HG03095 (cell line): ENCODE data around the gene MTFR2.

Experiments used
- ATAC-seq: cut with Tn5 transposase; IDR thresholded peaks from one replicate; pipeline ENCODE4 v1.9.1; 2021; ENCODE audit warnings: moderate library complexity; ENCODE audit not compliant: unreplicated experiment

The MTFR2 gene

DNA sequence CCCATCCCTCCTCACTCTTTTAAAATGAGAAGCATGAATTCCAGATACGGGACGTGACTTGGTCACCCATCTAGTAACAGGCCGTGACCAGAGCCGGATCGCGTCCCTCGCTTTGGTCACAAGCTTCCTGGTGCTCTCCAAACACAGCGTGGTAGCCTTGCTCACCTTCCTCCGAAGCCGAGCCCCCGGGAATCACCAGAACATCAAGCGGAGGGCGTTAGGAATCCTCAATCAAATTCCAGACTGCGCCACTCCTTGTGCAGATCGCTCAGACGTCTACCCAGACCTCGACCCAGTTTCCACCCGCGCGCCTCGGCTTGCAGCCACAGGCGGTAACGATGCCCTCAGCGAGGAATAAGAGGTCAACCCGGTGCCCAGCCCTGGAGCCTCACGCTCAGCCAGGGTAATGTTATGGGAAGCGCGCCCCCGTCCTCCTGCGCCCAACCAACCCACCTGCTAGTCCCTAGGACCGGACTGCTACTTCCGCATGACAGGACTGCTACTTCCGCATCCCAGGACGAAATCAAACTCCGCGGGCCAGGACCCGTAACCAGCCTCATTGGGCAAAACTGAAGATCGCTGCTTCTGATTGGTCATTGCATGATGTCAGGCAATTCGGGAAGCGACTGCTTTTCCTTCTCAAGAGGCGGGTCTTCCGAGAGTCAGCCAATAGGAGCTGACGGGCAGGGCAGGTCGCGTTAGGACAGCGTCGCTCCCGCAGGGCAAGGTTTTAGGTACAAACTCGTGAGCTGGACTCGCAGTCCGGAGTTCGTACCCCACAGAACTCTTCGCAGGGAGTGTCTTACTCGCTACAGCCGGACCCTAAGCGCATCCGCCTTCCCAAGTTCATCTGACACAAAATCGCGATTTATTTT is at the start of gene MTFR2:
Gene MTFR2, minus strand, starts transcription at position 501 of the 875 bp plus-strand sequence. CDS start 1,212 bp downstream, outside the sequence.
- peak; percentile 97 for ATAC-seq

DNA sequence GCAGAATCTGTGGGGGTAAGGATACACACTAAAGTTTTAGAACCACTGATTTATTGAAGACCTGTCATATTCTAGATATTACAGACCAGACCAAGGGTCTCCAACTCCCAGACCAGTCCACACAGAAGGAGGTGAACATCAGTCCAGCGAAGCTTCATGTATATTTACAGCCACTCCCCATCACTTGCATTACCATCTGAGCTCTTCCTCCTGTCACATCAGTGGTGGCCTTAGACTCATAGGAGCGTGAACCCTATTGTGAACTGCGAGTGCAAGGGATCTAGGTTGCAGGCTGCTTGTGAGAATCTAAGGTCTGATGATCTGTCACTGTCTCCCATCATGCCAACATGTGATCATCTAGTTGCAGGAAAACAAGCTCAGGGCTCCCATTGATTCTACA is 44.5 kb upstream of the MTFR2 start:
- no peak for ATAC-seq

DNA sequence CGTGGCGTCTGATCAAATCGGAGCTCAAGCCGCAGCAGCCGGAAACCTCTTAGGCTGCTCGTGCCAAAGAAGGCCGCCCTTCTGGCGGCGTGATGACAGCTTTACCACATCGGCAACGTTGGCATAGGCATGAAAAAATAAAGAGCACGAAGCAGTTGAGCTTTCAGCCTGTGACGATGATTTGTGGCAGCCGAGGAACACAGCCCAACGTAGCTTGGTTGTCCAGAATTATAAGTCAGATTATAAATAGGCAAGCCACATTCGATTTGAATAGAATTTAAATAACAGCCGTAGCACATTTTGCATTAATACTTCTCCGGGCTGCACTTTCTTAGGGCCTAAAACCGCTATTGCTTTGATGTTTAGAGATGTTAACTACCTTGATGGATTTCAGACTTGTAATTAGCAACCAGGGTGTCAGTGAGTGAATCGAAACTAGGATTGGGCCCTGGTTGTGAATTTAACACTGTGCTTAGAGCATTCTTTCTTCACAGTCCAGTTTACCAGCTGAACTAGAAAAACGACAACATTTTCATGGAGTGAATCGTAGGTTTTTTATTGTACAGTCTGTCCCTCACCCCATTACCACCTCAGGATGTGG is 40.4 kb upstream of the MTFR2 start:
- peak; percentile 18 for ATAC-seq

DNA sequence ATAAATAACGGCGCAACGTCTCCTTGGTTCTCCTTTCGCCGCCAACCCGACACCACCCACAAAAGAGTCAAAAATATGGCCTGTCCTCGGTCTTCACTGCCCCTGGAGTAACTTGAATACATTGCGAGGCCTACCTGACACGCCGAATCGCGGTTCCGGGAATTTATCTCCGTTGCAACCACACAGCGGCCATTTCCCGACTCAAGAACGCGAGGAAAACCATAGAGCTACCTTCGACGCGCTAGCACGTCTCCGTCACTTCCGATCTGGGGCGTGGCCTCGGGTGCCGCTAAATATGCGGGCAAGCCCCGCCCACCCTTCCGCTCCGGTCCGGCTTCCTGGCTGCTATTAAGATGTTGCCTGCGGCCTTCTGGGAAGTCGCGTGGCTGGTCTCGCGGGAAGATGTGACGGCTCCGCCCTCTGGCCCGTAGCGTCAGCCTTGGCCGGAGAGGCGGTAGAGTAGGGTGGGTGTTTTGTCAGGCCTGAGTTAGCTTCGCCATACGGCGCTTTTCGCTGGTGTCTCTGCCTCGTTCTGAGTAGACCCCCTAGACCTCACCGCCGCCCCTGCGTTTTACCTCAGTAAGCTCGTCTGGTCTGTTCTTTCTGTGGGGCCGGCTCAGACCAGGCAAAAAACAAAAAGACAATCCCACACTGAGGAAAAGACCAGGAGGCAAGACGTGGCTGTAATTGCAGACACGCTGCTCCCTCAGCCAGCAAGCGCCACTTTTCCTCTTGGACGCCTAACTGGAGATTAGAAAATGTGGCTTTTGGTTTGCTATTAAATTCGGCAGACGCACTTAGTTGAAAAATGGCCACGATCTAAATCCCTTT is 39.7 kb upstream of the MTFR2 start, which contains the start of gene BCLAF1:
Gene BCLAF1, minus strand, starts transcription at position 268 of the 831 bp plus-strand sequence. CDS start 9,980 bp downstream, outside the sequence.
- peak; percentile 89 for ATAC-seq

DNA sequence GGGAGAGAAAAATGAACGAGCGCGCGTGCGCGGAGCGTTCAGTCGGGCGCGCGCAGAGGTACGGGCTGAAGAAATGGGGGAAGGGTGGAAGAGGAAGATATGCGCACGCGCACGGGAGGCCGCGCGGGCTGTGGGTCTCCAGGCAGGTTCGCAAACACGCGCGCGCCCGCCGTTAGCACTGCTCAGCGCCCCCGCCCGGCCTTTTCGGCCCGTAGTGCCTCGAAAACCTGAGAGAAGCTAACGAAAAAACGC is 39.1 kb upstream of the MTFR2 start:
- peak; percentile 44 for ATAC-seq

DNA sequence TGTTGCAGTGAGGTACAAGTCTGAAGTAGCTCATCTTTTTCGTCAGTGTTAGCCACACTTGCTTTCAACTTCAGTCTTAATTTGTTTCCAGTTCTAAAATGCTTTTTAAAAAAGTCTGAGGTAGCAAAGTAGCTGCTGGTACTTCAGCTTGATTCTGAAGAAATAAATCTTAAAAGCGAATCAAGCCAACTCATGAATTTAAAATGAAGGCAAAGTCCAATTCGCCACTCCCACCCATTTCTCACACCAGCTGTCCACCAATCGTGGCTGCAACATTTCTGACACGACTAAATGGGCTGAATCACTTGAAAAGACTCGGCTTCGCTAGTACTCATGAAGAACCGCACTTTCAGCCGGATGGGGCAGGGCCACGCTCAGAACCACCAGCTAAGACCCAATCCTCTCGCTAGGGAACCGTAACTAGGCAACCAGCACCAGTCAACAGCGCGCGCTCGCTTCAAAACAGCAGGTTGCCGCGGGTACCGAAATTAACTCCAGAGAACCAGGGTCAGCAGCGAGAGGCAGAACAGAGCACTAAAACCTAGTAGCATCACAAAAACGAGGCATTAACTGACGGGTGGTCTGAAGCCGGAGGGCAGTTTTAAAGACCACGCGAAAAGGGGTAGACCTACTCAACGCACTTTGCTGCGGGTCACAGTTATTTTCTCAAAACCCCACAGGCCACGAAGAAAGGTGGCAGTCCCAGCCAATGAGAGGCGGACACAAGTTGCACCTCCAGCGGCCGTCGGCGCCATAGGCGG is 38.6 kb upstream of the MTFR2 start:
- ATAC-seq: peak; percentile 33

DNA sequence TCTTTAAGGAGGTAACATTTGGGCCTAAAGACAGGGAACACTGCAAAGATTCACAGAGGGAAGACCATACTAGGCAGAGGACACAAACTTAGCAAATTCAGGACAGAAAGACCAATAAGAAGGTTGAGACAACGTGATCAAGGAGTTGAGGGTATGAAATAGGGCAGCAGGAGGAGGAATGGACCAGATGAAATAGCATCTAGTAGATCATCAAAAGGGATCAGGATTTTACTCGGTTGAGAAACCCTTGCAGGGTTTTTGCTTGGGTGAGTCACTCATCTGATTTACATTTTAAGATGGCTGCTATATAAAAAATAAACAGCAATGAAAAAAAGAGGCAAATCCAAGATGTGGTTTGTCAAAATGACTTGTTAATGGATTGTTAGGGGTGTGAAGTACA is 34.8 kb upstream of the MTFR2 start:
- no peak for ATAC-seq

DNA sequence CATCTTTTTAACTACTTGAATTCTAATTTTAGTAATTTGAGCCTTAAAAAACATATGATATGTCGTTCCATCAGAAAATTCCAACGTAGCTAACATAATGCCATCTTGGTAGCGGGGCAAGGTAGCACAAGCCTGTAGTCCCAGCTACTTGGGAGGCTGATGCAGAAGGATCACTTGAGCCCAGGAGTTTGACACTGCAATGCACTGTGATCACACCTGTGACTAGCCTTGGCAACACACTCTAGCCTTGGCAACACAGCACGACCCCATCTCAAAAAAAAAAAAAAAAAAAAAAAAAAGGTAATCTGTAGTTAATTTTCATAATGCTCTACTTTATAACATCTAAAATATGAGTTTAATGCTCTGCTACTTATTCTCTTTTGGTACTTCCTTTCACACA is 32.8 kb upstream of the MTFR2 start:
- no peak for ATAC-seq

DNA sequence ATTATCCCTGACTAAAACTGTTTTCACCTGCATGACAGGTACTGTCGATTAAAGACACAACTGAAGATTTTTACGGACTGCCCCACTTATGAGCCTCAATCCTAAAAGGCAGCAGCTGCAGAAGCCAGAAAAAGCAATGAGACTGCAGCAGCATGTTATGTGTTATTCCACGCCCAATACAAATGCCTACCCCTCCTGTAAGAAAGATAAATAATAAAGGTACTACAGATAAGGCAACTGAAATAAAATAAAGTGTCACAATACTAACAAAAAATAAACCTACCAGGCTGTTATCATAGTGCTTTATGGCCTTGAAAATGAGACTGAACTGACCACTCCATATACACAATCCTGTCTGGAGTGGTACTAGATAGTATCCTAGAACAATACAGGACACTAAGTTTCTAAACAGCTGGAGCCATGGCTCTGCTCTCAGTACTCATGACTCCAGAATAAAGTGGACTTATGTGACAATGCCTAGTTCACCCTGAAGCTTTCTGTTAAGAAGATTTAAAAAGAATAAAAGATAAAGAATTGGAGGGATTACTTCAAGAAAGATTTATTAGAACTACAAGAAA is 30.0 kb upstream of the MTFR2 start:
- ATAC-seq: no peak

DNA sequence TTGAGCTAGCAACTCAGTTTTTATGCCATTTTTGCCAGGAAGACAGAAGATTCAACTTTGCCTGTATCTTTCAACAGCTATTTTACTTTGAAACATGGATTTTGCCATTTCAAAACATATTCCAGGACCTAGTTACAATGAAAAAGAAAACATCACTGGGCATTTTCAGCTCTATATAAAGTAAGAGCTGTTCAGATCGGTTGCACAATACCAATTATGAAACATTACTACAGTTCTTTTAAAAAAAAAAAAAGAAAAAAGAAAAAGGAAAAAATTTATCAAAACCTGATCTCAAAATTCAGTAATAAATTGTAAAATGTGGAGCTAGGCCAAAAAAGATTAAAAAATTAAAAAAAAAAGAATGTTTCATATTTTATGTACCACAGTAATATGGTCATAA is 24.0 kb upstream of the MTFR2 start:
- ATAC-seq: no peak

DNA sequence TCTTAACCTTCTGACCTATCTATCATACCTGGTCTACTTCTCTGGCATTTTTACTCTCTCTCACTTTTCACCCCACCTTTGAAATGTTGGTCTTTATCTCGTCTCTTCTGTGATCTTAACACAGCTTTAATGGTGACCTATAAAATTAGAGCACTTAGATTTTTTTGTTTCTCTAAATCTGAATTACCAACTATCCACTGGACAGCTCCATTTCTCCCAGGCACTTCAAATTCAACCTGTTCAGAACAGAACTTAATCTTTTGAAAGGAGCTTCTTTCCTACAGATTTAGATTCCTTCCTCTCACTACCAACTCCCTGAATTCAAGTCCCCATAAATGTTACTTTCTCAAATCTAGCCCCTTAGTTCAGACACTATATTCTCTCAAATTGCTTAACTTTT is 15.0 kb upstream of the MTFR2 start:
- no peak for ATAC-seq

DNA sequence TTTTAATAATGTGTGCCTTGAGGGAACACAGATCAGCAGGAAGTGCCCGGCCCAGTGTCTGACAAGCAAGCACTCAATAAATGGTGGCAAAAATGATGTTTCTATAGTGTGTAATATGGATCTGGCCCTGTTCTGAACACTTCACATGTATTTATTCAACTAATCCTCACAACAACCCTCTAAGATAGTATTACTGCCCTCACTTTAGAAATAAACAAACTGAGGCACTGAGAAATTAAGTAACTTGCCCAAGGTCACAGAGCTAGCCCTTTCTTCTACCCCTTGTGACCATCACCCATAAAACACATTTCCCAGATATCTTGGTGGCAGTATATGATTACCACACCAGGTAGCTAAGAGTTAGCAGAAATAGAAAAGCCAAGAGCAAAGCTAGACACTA is 12.8 kb upstream of the MTFR2 start:
- no peak for ATAC-seq

DNA sequence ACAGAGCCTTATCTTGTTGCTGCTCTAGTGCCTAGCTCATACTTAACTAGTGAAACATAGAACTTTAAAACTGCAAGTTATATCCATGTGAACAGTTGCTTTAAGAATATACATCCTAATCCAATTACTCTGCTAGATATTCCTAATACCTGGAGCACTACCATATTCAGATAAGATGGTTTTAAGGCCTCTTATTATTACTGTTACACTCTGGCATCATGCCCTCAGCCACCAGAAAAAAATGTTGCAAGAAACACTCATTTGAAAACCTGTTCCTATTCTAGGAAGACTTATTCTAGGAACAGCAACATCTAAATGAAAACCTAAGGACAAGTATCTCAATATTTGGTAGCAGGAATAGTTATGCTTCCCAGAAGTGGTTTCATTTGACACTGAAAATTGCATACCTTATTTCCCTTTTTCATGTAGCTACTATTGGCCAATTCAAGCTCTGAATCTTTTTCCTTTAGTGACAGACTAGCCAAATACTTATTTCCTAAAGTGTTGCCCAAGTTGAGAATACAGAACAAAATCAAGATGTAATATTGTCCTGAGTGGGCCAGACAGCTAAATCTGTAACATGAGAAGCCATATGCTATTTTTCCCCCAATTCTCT is 4.8 kb upstream of the MTFR2 start:
- ATAC-seq: no peak

DNA sequence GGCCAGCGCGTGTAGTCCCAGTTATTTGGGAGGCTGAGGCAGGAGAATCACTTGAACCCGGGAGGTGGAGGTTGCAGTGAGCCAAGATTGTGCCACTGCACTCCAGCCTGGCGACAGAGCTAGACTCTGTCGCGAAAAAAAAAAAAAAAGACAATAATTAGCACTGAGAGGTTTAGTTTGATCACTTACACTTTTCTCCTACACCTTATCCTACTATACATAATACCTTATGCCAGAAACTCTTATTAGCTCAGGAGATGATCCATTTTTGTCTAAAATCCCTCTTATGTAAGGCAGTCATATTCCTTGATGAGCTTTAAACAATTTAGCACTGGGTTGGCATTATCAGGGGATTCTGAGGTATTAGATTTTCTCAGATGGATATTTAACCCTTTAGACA is 3.6 kb upstream of the MTFR2 start:
- no peak for ATAC-seq

DNA sequence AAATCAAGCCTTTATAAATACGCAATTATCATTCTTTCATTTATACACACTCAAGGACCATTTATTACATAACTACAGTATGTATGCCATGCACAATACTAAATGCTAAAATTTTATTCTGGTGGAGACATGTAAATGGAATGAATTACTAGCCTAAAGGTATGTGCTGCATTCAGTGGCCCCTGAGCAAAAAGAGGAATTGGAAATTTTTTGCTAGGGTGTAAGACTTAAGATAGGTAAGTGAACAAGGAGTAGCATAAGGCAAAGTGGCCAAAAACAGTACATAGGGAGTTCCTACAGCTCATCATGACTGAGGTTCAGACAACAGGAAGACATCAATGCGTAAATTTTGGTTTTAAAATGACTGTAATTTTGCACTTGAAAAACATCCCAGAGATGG is 2.3 kb upstream of the MTFR2 start:
- no peak for ATAC-seq

DNA sequence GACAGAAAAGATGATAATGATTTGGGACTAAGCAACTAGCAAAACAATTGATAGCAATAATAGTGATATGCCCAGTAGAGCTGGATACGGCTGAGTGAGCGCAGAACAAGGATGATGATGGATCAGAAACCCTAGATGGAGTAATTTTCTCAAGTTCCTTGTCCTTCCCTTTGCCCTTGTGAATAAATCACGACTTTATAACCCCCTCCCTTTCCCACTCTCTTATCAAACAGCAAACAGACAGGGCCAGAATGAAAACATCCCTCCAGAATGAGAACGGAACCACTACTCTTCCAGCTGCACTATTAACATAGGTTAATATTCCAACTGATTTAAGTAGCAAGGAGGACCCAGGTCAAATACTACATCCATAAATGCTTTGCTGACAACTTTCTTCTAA is 1.3 kb upstream of the MTFR2 start:
- ATAC-seq: no peak

DNA sequence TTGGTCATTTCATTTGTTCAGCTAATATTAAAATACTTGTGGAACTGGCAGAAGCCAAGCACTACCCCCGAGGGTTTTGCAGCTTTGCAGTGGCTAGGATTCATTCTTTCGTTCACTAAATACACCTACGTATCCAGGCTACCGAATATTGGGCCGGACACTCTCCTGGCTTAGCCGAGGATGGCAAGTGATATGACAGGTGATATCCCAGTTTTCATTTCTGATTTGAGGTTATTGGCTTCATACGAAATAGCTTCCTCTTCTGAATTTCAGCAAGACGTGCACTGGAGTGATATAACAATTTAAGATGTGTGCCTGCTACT is 536 bp upstream of the MTFR2 start:
- peak; percentile 13 for ATAC-seq

DNA sequence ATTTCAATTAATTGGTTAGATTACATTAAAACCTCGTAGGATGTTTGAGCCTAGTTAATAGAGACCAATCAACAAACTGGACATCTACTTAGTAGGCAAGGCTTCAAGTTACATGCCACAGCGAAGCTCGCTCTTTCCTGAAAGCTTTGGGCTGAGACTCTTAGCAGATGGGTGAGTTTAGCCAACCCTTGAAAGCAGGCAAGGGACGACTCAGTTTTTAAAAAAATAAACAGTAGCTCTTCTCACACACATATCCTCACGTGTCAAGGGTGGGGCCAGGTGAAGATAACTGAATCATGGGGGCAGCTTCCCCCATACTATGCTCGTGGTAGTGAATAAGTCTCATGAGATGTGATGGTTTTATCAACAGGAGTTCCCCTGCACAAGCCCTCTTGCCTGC is 775 bp downstream of the MTFR2 start:
- no peak for ATAC-seq

DNA sequence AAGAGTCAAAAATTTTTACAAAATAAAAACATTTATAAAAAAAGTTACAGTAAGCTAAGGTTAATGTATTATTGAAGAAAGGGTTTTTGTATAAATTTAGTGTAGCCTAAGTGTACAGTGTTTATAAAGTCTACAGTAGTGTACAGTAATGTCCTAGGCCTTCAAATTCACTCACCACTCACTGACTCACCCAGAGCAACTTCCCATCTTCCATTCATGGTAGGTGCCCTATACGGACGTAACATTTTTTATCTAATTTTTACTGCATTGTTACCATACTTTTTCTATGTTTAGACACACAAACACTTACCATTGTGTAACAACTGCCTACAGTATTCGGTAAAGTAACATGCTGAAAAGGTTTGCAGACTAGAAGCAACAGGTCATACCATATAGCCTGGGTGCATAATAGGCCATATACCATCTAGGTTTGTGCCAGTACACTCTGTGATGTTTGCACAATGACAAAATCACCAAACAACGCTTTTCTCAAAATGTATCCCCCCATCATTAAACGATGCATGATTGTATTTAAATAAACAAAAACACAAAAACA is 6.0 kb downstream of the MTFR2 start:
- no peak for ATAC-seq
